Tibial artery (tissue), 4 donors: ENCODE results near the gene FAM110A.

Experiments used
- DNase-seq, 2 donors: peaks; one replicate each; pipeline ENCODE4 v3.0.0-alpha.2; 2019
- H3K27ac ChIP-seq, 2 donors: fragments of 200-600 bp; sonication (generic) in 1 of 2; 1 replicate in 1 of 2; 2 replicates in 1 of 2; pipeline ENCODE4 v1.5.1; 2018 to 2019; ENCODE audit warnings: mild to moderate bottlenecking in 1 of 2
- H3K27me3 ChIP-seq, 2 donors: fragments of 200-600 bp; sonication (generic) in 1 of 2; one replicate each; pipeline versions ENCODE4 v1.5.1 to v1.6.0; 2016 to 2019
- H3K36me3 ChIP-seq, 3 donors: fragments of 200-600 bp; sonication (generic) in 2 of 3; one replicate each; pipeline ENCODE4 v1.5.1; 2016 to 2019; ENCODE audit warnings: mild to moderate bottlenecking in 2 of 3
- H3K4me1 ChIP-seq, 4 donors: fragments of 200-600 bp; sonication (generic) in 2 of 4; 1 replicate in 3 of 4; 2 replicates in 1 of 4; pipeline ENCODE4 v1.5.1; 2016 to 2019
- H3K4me3 ChIP-seq, 2 donors: fragments of 200-600 bp; sonication (generic) in 1 of 2; 1 replicate in 1 of 2; 2 replicates in 1 of 2; pipeline ENCODE4 v1.5.1; 2018 to 2019; ENCODE audit warnings: mild to moderate bottlenecking in 2 of 2
- H3K9me3 ChIP-seq, 3 donors: fragments of 200-600 bp; sonication (generic) in 1 of 3; one replicate each; pipeline ENCODE4 v1.5.1; 2016 to 2019
- CTCF ChIP-seq, 2 experiments: fragments of 200-600 bp in 1 of 2; fragments of 450-650 bp in 1 of 2; IDR thresholded peaks; one replicate each; pipeline ENCODE4 v1.5.1; 2017 to 2019; ENCODE audit warnings: antibody characterized with exemption in 2 of 2, mild to moderate bottlenecking in 1 of 2, moderate library complexity in 1 of 2
- intact Hi-C: fragments of 100-400 bp; cut with DNase I; formaldehyde crosslinking; loops from one replicate; pipeline ENCODE4 v1.15.0; 2023; ENCODE audit warnings: low total_unique reads

The FAM110A gene

GRCh38 chr20:821731-822065, 11.8 kb upstream of the FAM110A start:
- Histone ChIP-seq H3K27ac (no peak overlapping the region), H3K4me3 (no peak overlapping the region), H3K4me1 (peaks cover 0 to 3% (median 0%) of the 10 kb centered on the region in 4 donors), H3K36me3 (no peaks in the 10 kb centered on the region), H3K27me3 (no peaks in the 10 kb centered on the region), H3K9me3 (no peaks in the 10 kb centered on the region)
- DNase-seq = peak in 1 of 2 donors; percentile 39
- no peak for TF ChIP-seq CTCF (IDR thresholded peaks at IDR 0.05)
- intact Hi-C loops = no loop called here

GRCh38 chr20:822651-823573, 10.6 kb upstream of the FAM110A start:
- Histone ChIP-seq H3K36me3 (no peaks in the 10 kb centered on the region), H3K27me3 (no peaks in the 10 kb centered on the region), H3K9me3 (no peaks in the 10 kb centered on the region), H3K4me3 (no peak overlapping the region), H3K27ac (no peak overlapping the region), H3K4me1 (peaks cover 0 to 3% (median 0%) of the 10 kb centered on the region in 4 donors)
- DNase-seq = peak in 1 of 2 donors; percentile 46
- TF ChIP-seq CTCF (IDR thresholded peaks at IDR 0.05) = no peak
- intact Hi-C loops = no loop called here

GRCh38 chr20:823574-823902, 10.0 kb upstream of the FAM110A start:
- intact Hi-C loops = no loop called here

GRCh38 chr20:824490-824889, 9.0 kb upstream of the FAM110A start:
- no peak for TF ChIP-seq CTCF (IDR thresholded peaks at IDR 0.05)
- Histone ChIP-seq H3K9me3 (no peaks in the 10 kb centered on the region), H3K27ac (no peak overlapping the region), H3K27me3 (no peaks in the 10 kb centered on the region), H3K4me3 (no peak overlapping the region), H3K36me3 (no peaks in the 10 kb centered on the region), H3K4me1 (no peaks in the 10 kb centered on the region)
- no peak for DNase-seq
- intact Hi-C loops = no loop called here

More at GRCh38 chr20:823574-823902, 10.0 kb upstream of the FAM110A start:
- no peaks in the 10 kb centered on the region for H3K9me3 ChIP-seq
- DNase-seq = no peak
- no peaks in the 10 kb centered on the region for H3K36me3 ChIP-seq
- no peaks in the 10 kb centered on the region for H3K27me3 ChIP-seq
- H3K4me3 ChIP-seq = no peak overlapping the region
- H3K27ac ChIP-seq = no peak overlapping the region
- H3K4me1 ChIP-seq = peaks cover 0 to 3% (median 0%) of the 10 kb centered on the region in 4 donors
- no peak for TF ChIP-seq CTCF (IDR thresholded peaks at IDR 0.05)

- Histone ChIP-seq H3K4me3 (no peak overlapping the region), H3K36me3 (no peaks in the 10 kb centered on the region), H3K27ac (no peak overlapping the region), H3K27me3 (no peaks in the 10 kb centered on the region), H3K4me1 (no peaks in the 10 kb centered on the region), H3K9me3 (no peaks in the 10 kb centered on the region)
- intact Hi-C loops = no loop called here
- DNase-seq = peak in 1 of 2 donors; percentile 35
- no peak for TF ChIP-seq CTCF (IDR thresholded peaks at IDR 0.05)
Measured at GRCh38 chr20:824916-825315, 8.6 kb upstream of the FAM110A start.
